Activated T-cell treated with anti-CD3 and anti-CD28 coated beads for 48 hours (primary cell): Measurements from ENCODE around the gene TTC31.

Source experiments
- DNase-seq: peaks from one replicate; pipeline ENCODE4 v3.0.0-alpha.2; 2020; ENCODE audit warnings: low read depth

TTC31 gene

GRCh38 chr2:74505448-74506246 is 22.8 kb downstream of the TTC31 start:
- DNase-seq, result no peak

DNA sequence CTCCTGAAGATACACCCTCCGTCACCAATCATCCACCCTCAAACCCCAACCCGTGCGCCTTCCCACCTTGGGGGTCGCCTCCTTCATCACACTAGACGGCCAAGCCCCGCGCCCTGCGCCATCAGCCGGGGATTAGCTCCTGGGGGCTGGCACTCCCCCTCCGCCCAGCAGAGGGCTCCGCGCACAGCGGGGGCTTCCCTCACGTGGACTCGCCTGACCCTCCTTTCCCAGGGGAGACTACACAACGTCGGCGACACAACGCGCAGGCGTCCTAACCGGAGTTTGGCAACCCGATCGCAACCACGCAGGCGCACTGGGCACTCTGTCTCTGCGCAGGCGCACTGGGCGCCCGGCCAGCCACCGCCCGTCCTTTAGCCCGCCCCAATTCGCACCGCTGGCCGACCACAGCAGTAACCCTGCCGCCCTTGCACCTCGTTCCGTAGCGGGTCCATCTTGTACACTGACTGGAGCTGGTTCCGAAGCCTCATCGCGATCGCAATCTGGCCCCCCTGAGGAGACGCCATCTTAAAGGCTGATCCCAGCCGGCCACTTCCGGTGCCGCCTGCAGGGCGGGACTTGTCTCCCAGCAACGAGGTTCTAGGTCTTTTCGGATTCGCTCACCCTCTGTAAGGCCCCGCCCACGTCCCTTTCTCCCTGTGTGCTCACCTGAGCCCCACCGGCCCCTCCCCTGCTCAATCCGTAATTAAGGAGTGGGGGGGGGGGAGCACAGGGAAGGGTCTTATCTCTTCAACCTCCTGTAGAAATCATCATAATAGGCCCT is 24.5 kb downstream of the TTC31 start, which contains the start of gene PCGF1:
PCGF1 (minus strand) TSS at position 551 of the 781 bp plus-strand sequence; CDS start at position 524, 27 bp downstream.
- peak; percentile 96 for DNase-seq

DNA sequence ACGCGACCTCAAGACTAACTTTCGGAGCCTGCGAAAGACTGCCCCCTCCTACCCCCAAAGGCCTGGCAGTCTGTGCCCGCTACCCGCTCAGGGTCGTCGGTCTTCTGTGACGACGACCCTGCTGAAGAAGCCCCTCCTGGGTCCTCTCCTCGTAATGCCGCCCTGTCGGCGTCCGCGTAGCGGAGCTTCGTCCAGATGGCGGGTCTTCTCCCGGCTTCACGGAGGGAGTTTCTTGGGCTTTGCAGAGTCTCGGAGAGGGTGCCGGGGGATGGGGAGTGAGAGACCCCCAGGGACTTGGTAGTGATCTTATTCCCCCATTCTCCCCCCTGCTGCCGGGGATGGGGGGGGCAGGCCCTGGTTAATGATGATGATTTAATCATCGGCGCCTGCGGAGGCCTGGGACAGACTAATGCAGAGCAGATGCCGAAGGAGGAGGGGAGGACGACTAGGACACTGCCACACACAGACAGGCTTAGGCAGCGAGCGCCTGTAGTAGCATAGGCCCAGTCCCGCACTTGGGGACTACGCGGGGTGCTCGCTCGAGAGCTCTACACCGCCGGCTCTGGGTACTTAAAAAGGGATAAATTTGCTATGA is 25.1 kb downstream of the TTC31 start:
- DNase-seq, result no peak

- no peak for DNase-seq
Observed at GRCh38 chr2:74510272-74510671, 27.4 kb downstream of the TTC31 start.

DNA sequence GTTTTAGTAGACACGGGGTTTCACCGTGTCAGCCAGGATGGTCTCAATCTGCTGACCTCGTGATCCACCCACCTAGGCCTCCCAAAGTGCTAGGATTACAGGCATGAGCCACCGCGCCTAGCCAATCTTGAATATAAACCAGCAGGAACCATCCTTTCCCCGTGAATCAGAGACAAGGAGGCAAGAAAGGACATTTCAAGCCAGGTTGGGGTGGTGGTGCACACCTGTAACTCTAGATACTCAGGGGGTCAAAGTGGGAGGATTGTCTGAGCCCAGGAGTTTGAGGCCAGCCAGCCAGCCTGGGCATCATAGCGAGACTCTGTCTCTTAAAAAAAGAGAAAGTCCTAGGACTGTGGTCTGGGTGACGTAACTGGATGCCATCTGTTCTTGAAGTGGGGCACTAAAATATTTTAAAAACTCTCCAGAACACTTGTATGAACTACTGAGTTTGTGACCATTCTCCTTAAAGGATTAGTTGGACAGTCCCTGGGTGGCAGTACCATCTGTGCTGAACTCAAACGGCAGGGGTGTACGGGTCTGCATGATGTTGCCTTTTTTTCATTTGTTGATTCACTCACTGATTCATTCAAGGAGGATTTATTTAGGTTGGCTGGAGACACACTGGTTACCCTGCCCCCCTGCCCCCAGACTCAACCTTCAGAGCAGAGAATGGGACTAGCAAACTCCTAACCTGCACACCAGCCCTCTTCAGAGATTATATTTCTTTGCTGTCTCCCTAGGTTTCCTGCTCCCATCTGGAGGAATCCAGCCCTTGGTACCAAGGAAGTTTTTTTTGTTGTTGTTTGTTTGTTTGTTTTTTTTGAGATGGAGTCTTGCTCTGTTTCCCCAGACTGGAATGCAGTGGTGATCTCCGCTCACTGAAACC is 28.5 kb downstream of the TTC31 start:
- no peak for DNase-seq

- DNase-seq, result no peak
Observed at GRCh38 chr2:74512744-74513604, 30.1 kb downstream of the TTC31 start.

GRCh38 chr2:74513605-74514367 is 30.9 kb downstream of the TTC31 start:
- no peak for DNase-seq

- DNase-seq, result no peak
Observed at GRCh38 chr2:74514368-74515270, 31.7 kb downstream of the TTC31 start, which contains the start of gene TLX2. TLX2 (plus strand) TSS chr2:74514450; CDS start chr2:74514807, 357 bp downstream.

- no peak for DNase-seq
Observed at GRCh38 chr2:74515271-74515980, 32.5 kb downstream of the TTC31 start.

GRCh38 chr2:74515981-74516633 is 33.2 kb downstream of the TTC31 start:
- peak; percentile 71 for DNase-seq

- DNase-seq, result no peak
Observed at GRCh38 chr2:74516650-74517049, 33.8 kb downstream of the TTC31 start.

GRCh38 chr2:74522516-74522915 is 39.6 kb downstream of the TTC31 start:
- no peak for DNase-seq

DNA sequence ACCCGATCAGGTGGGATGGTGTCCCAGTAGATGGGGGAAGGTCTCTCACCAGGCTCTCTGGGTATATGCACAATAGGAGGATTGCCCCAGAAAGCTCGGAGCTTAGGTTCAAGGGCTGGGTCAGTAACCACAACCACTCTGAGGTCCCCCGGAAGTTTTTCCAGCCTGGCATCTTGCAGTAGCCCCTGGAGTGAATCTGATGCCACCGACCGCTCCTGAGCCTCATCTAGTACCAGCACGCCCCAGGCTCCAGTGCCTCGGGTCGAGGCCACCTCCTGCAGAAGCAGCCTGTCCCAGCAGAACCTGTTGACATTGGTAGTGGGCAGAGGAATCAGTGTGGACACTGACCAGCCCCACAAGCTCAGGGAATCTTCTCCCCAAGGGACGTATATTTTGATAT is 41.1 kb downstream of the TTC31 start:
- DNase-seq, result no peak

DNA sequence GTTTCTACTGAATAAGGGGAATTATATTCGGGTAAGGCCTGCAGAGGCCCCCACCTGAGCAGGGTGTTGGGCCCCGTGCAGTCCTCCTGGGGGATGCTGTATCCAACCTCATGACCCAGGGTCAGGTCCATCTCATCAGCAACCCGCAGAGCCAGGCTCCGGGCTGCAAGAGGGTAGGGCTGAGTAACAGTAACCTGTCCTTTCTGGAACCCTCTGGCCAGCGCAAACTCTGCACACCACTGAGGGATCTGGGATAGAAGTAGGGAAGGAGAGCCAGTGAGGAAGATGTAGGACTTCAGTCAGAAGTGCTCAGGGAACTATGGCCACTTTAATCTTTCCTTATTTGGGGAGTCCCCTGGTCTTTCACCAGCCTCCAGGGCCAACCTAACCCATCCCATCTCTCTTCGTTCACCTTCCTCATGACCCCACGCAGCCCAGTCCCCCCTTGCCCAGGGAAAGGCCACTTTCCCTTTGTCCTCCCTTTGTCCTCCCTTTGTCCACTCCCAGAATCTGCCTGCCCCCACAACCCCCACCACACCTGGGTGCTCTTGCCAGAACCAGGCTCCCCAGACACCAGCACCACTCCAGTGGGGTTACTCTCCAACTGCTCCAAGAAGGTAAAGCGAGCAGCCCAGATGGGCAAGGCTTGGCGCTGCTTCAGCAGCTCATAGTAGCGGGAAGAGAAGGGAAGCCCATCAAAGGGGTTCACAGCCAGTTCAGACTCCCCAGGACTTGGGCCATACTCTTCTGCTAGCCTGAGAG is 42.3 kb downstream of the TTC31 start:
- no peak for DNase-seq

DNA sequence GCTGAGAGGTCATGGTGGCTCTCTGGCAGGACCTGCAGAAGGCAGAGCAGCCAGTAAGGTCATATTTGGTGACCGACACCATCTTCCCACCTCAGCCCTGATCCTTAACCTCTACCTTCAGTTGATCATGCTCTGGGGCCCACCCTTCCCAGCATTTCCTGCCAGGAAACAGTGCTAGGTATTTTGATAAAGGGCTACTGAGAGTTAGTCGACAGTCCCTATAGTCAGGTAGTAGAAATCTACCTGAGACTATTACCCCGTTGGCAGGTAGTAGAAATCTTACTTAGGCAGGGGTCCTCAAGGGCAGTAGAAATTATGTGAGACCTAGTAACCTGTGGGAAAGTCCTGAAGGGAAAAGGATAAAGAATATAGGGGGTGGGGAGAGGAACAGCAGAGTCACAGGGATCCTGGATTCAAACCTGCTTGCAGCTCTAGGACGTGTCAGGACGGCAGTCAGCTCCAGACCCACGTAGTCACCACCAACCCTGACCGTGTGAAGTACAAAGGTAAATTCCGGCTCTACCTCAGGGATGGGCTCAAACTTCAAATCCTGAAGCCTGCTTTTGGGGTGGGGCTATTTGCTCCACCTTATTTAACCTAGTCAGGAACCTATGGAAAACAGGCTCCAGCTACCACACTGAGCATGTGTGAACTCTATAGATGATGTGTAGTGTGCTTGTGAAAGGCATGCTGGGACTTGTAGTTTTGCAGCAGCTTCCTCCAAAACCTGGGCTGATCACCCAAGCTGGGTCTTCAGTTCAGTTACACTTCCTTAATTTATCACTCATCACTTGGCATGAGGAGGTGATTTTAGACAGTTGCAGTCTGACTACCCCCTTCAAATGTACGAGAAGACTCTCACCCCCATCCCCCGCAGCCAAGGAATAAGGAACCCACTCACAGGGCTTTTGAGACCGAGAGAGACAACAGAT is 43.1 kb downstream of the TTC31 start, which contains the start of gene DQX1:
DQX1 (minus strand) TSS at position 515 of the 932 bp plus-strand sequence; CDS start at position 13, 502 bp downstream.
- DNase-seq, result no peak
